Measurements from ENCODE around the gene MON2. TPM values are rescaled to one million over a fixed set of nuclear protein-coding genes. Genes with fewer than 3 reads are reported as not detected.

MON2 gene
- total and polyA plus RNA-seq, 2 of the 8 experiments (the other 6 are each of a cell fraction or from before 2014, with no cell fraction given), result 3.8 to 21.8 TPM

GRCh38 chr12:62543741-62544140 lies 77.1 kb downstream of the MON2 start:
- Histone ChIP-seq H4K8ac (ENCODE audit: extremely low read depth, insufficient read depth, low read length) (no peak overlapping the region), H3K18ac (ENCODE audit: extremely low read depth, low read length) (no peak overlapping the region), H3K23ac (ENCODE audit: insufficient read length) (no peak overlapping the region), H3K9ac (replicated peaks in 1 of 4; ENCODE audit: extremely low read depth in 1 of 4, low read depth in 3 of 4, low read length in 3 of 4) (no peak overlapping the region), H3K4ac (replicated peaks; ENCODE audit: insufficient read length, low read depth, low read length) (no peak overlapping the region), H3K4me1 (replicated peaks in 1 of 4; ENCODE audit: control insufficient read depth in 3 of 4, insufficient read depth in 4 of 4, low read length in 3 of 4) (no peaks in the 10 kb centered on the region), H3K4me3 (ENCODE audit: extremely low read depth in 1 of 4, insufficient read depth in 2 of 4, low read depth in 3 of 4, low read length in 4 of 4) (no peak overlapping the region), H2BK12ac (ENCODE audit: low read depth, low read length) (no peak overlapping the region), H4K91ac (replicated peaks; ENCODE audit: insufficient read length, low read length) (no peak overlapping the region), H4K5ac (ENCODE audit: insufficient read length, low read depth, low read length) (no peak overlapping the region), H3K27me3 (replicated peaks in 1 of 4; ENCODE audit: control insufficient read depth in 3 of 4, extremely low read depth in 1 of 4, insufficient read depth in 3 of 4, low read length in 3 of 4) (no peaks in the 10 kb centered on the region), H2AK5ac (ENCODE audit: low read depth, low read length) (no peak overlapping the region), H3K4me2 (ENCODE audit: insufficient read depth in 1 of 2, low read depth in 2 of 2, low read length in 2 of 2) (no peak overlapping the region), H3K79me2 (ENCODE audit: control insufficient read depth in 1 of 2, insufficient read depth in 2 of 2, low read length in 2 of 2) (no peaks in the 10 kb centered on the region), H3K56ac (replicated peaks; ENCODE audit: insufficient read length, low read depth, low read length) (no peak overlapping the region), H3K9me3 (ENCODE audit: insufficient read depth in 2 of 2, low read depth in 1 of 2, low read length in 1 of 2) (no peaks in the 10 kb centered on the region), H3K14ac (ENCODE audit: insufficient read length) (no peak overlapping the region), H3K36me3 (ENCODE audit: control insufficient read depth in 2 of 4, insufficient read depth in 4 of 4, low read length in 3 of 4) (peaks cover 0 to 21% (median 0%) of the 10 kb centered on the region in 4 experiments; a peak in 1 of 8 replicates), H2BK20ac (ENCODE audit: low read length) (no peak overlapping the region), H2AFZ (ENCODE audit: low read length) (no peak overlapping the region), H2BK5ac (ENCODE audit: low read depth, low read length) (no peak overlapping the region), H4K20me1 (replicated peaks in 1 of 2; ENCODE audit: control insufficient read depth in 1 of 2, insufficient read depth in 2 of 2, low read length in 2 of 2) (no peaks in the 10 kb centered on the region), H2BK15ac (ENCODE audit: low read length) (no peak overlapping the region), H3K27ac (ENCODE audit: low read depth, low read length) (no peak overlapping the region), H3K79me1 (ENCODE audit: low read depth, low read length) (no peaks in the 10 kb centered on the region), H2BK120ac (replicated peaks; ENCODE audit: low read depth, low read length) (no peak overlapping the region), H3K23me2 (ENCODE audit: low read depth, low read length) (no peaks in the 10 kb centered on the region)
- WGBS, 2 experiments (ENCODE audit: extremely low coverage in 1 of 2, insufficient coverage in 1 of 2, insufficient read length in 1 of 2, insufficient replicate concordance in 2 of 2, low coverage in 1 of 2, low lambda C conversion rate in 2 of 2, missing lambda C conversion rate in 1 of 2), result 83% methylated on average over 3 of the region's 3 CpGs; no CpG with 5 or more reads in 1 of the 2 experiments
- CTCF ChIA-PET (ENCODE audit: partially characterized antibody), result interaction anchor here (1.1 to 1.8 kb wide), 5 partner anchors 12 to 255 kb away, joined by 3 to 4 read pairs (median 3); no protein-coding TSS in a partner anchor
- no peak for TF ChIP-seq NRF1 (IDR thresholded peaks at IDR 0.05; ENCODE audit: low read depth, low read length)
- POLR2A ChIA-PET (ENCODE audit: partially characterized antibody), result no interaction called here
- no peak for DNase-seq (ENCODE audit: low read depth in 1 of 2, low spot score in 2 of 2)
- FAIRE-seq, result no peak
